H1 (cell line): ENCODE data around the gene UBR1. TPM values are rescaled to one million over a fixed set of nuclear protein-coding genes. Genes with fewer than 3 reads are reported as not detected.

Source experiments
- CTCF ChIA-PET: fragments of 300-600 bp; sonication (Branson Sonifier 250); formaldehyde crosslinking; loops from one replicate; lab custom pipeline; 2021; ENCODE audit not compliant: partially characterized antibody; lab: Charles Lee
- POLR2A ChIA-PET: fragments of 300-600 bp; sonication (Branson Sonifier 250); formaldehyde crosslinking; loops from one replicate; lab custom pipeline; 2021; ENCODE audit warnings: inconsistent platforms; ENCODE audit not compliant: partially characterized antibody; lab: Charles Lee
- DNase-seq, 2 experiments: peaks; one replicate each; pipeline versions ENCODE4 v3.0.0 to v3.0.0-alpha.2; 2010 to 2022; ENCODE audit warnings: low spot score in 2 of 2, low read depth in 1 of 2, mixed read lengths in 1 of 2
- FAIRE-seq: peaks from 2 replicates; lab custom pipeline; 2011; peaks lifted over from hg19 to GRCh38; lab: Jason Lieb, UNC
- H2AFZ ChIP-seq: 2 replicates; pipeline ENCODE4 v1.8.1; 2012; ENCODE audit warnings: low read length, inconsistent platforms
- H2AK5ac ChIP-seq: 2 replicates; pipeline ENCODE4 v1.6.1; 2013; ENCODE audit warnings: low read depth, low read length
- H2BK120ac ChIP-seq: replicated peaks from 2 replicates; pipeline ENCODE3; 2013; ENCODE audit warnings: low read depth, low read length, inconsistent platforms
- H2BK12ac ChIP-seq: 2 replicates; pipeline ENCODE4 v1.6.1; 2013; ENCODE audit warnings: low read depth, low read length
- H2BK15ac ChIP-seq: 2 replicates; pipeline ENCODE4 v1.6.1; 2013; ENCODE audit warnings: low read length
- H2BK20ac ChIP-seq: 2 replicates; pipeline ENCODE4 v1.6.1; 2013; ENCODE audit warnings: low read length
- H2BK5ac ChIP-seq: 2 replicates; pipeline ENCODE4 v1.6.1; 2013; ENCODE audit warnings: low read depth, low read length
- H3K14ac ChIP-seq: 2 replicates; pipeline ENCODE4 v1.6.1; 2013; ENCODE audit warnings: inconsistent platforms; ENCODE audit not compliant: insufficient read length
- H3K18ac ChIP-seq: 2 replicates; pipeline ENCODE4 v1.6.1; 2013; ENCODE audit warnings: low read length; ENCODE audit errors: extremely low read depth
- H3K23ac ChIP-seq: 2 replicates; pipeline ENCODE4 v1.6.1; 2013; ENCODE audit warnings: inconsistent platforms; ENCODE audit not compliant: insufficient read length
- H3K23me2 ChIP-seq: 2 replicates; pipeline ENCODE4 v1.6.1; 2013; ENCODE audit warnings: low read depth, low read length
- H3K27ac ChIP-seq: 2 replicates; pipeline ENCODE4 v1.6.1; 2011; ENCODE audit warnings: low read depth, low read length, inconsistent platforms
- H3K27me3 ChIP-seq, 4 experiments: replicated peaks in 1 of 4; 1 replicate in 1 of 4; 2 replicates in 3 of 4; pipeline versions ENCODE4 v1.6.1 to v1.8.1; 2011 to 2013; ENCODE audit warnings: low read length in 3 of 4, mild to moderate bottlenecking in 3 of 4, inconsistent platforms in 2 of 4, mixed read lengths in 2 of 4, moderate library complexity in 1 of 4; ENCODE audit not compliant: control insufficient read depth in 3 of 4, insufficient read depth in 3 of 4; ENCODE audit errors: extremely low read depth in 1 of 4
- H3K36me3 ChIP-seq, 4 experiments: 2 replicates each; pipeline versions ENCODE4 v1.6.1 to v1.8.1; 2011 to 2013; ENCODE audit warnings: mild to moderate bottlenecking in 4 of 4, low read length in 3 of 4, moderate library complexity in 2 of 4, control low read depth in 1 of 4, inconsistent platforms in 1 of 4; ENCODE audit not compliant: insufficient read depth in 4 of 4, control insufficient read depth in 2 of 4
- H3K4ac ChIP-seq: replicated peaks from 2 replicates; pipeline ENCODE3; 2013; ENCODE audit warnings: low read length, low read depth, mixed read lengths, inconsistent platforms; ENCODE audit not compliant: insufficient read length
- H3K4me1 ChIP-seq, 4 experiments: replicated peaks in 1 of 4; 1 replicate in 1 of 4; 2 replicates in 3 of 4; pipeline versions ENCODE4 v1.6.1 to v1.8.1; 2011 to 2013; ENCODE audit warnings: low read length in 3 of 4, inconsistent platforms in 2 of 4, mixed read lengths in 1 of 4; ENCODE audit not compliant: insufficient read depth in 4 of 4, control insufficient read depth in 3 of 4
- H3K4me2 ChIP-seq, 2 experiments: 2 replicates each; pipeline versions ENCODE4 v1.6.1 to v1.8.1; 2011 to 2013; ENCODE audit warnings: low read depth in 2 of 2, low read length in 2 of 2, control low read depth in 1 of 2, inconsistent platforms in 1 of 2, mild to moderate bottlenecking in 1 of 2; ENCODE audit not compliant: insufficient read depth in 1 of 2
- H3K4me3 ChIP-seq, 4 experiments: fragments of 200-600, 300-600 bp in 1 of 4; sonication (generic), shearing (Covaris generic), sonication (Bioruptor Twin) in 1 of 4; 2 replicates each; pipeline versions ENCODE4 v1.5.1 to v1.8.1; 2011 to 2016; ENCODE audit warnings: low read length in 4 of 4, low read depth in 3 of 4, control low read depth in 2 of 4, inconsistent platforms in 2 of 4, mild to moderate bottlenecking in 2 of 4, mixed read lengths in 1 of 4, moderate library complexity in 1 of 4; ENCODE audit not compliant: insufficient read depth in 2 of 4; ENCODE audit errors: extremely low read depth in 1 of 4
- H3K56ac ChIP-seq: replicated peaks from 2 replicates; pipeline ENCODE3; 2013; ENCODE audit warnings: low read depth, mild to moderate bottlenecking, mixed read lengths, low read length, inconsistent platforms; ENCODE audit not compliant: insufficient read length
- H3K79me1 ChIP-seq: 2 replicates; pipeline ENCODE4 v1.6.1; 2013; ENCODE audit warnings: low read depth, low read length, control low read depth
- H3K79me2 ChIP-seq, 2 experiments: 2 replicates each; pipeline versions ENCODE4 v1.6.1 to v1.8.1; 2012 to 2013; ENCODE audit warnings: low read length in 2 of 2, mild to moderate bottlenecking in 2 of 2, inconsistent platforms in 1 of 2; ENCODE audit not compliant: insufficient read depth in 2 of 2, control insufficient read depth in 1 of 2
- H3K9ac ChIP-seq, 4 experiments: replicated peaks in 1 of 4; 1 replicate in 1 of 4; 2 replicates in 3 of 4; pipeline versions ENCODE4 v1.6.1 to v1.8.1; 2011 to 2013; ENCODE audit warnings: low read depth in 3 of 4, low read length in 3 of 4, control low read depth in 2 of 4, mild to moderate bottlenecking in 2 of 4, moderate library complexity in 2 of 4, inconsistent platforms in 1 of 4; ENCODE audit errors: extremely low read depth in 1 of 4
- H3K9me3 ChIP-seq, 2 experiments: 2 replicates each; pipeline versions ENCODE4 v1.6.1 to v1.8.1; 2012 to 2013; ENCODE audit warnings: mild to moderate bottlenecking in 2 of 2, moderate library complexity in 2 of 2, control low read depth in 1 of 2, inconsistent platforms in 1 of 2, low read depth in 1 of 2, low read length in 1 of 2, mixed read lengths in 1 of 2; ENCODE audit not compliant: insufficient read depth in 2 of 2
- H4K20me1 ChIP-seq, 2 experiments: replicated peaks in 1 of 2; 2 replicates each; pipeline versions ENCODE3 to v1.8.1; 2011 to 2013; ENCODE audit warnings: inconsistent platforms in 2 of 2, low read length in 2 of 2, mild to moderate bottlenecking in 1 of 2; ENCODE audit not compliant: insufficient read depth in 2 of 2, control insufficient read depth in 1 of 2
- H4K5ac ChIP-seq: 2 replicates; pipeline ENCODE4 v1.6.1; 2013; ENCODE audit warnings: low read length, low read depth, mixed read lengths, inconsistent platforms; ENCODE audit not compliant: insufficient read length
- H4K8ac ChIP-seq: 2 replicates; pipeline ENCODE4 v1.8.0; 2013; ENCODE audit warnings: mild to moderate bottlenecking, moderate library complexity, low read length, inconsistent platforms; ENCODE audit not compliant: insufficient read depth; ENCODE audit errors: extremely low read depth
- H4K91ac ChIP-seq: replicated peaks from 2 replicates; pipeline ENCODE3; 2013; ENCODE audit warnings: low read length, mixed read lengths, inconsistent platforms; ENCODE audit not compliant: insufficient read length
- ATF2 ChIP-seq: IDR thresholded peaks from 2 replicates; pipeline ENCODE4 v1.6.1; 2012; ENCODE audit warnings: low read length, inconsistent platforms
- BCL11A ChIP-seq, 2 experiments: IDR thresholded peaks; one replicate each; pipeline ENCODE4 v1.6.1; 2011; ENCODE audit warnings: low read depth in 2 of 2, low read length in 2 of 2, mild to moderate bottlenecking in 2 of 2
- FOSL1 ChIP-seq: IDR thresholded peaks from 2 replicates; pipeline ENCODE4 v1.6.1; 2011; ENCODE audit warnings: mild to moderate bottlenecking, low read depth, low read length, moderate library complexity; ENCODE audit not compliant: insufficient read depth
- GABPA ChIP-seq: IDR thresholded peaks from 2 replicates; pipeline ENCODE4 v1.6.1; 2011; ENCODE audit warnings: mild to moderate bottlenecking, low read length, moderate library complexity, borderline replicate concordance; ENCODE audit not compliant: insufficient read depth
- JUND ChIP-seq: IDR thresholded peaks from 2 replicates; pipeline ENCODE4 v1.6.1; 2011; ENCODE audit warnings: mild to moderate bottlenecking, improper control_type of control experiment, low read length
- KDM1A ChIP-seq: fragments of 200-600, 300-600 bp; sonication (generic); IDR thresholded peaks from 2 replicates; pipeline ENCODE4 v1.7.1; 2016; ENCODE audit warnings: mild to moderate bottlenecking, low read length, borderline replicate concordance
- KDM5A ChIP-seq: fragments of 200-600 bp; IDR thresholded peaks from 2 replicates; pipeline ENCODE4 v1.7.1; 2012; ENCODE audit warnings: mild to moderate bottlenecking, low read length, inconsistent platforms, mixed read lengths
- RXRA ChIP-seq: IDR thresholded peaks from 2 replicates; pipeline ENCODE4 v1.6.1; 2011; ENCODE audit warnings: low read depth, mild to moderate bottlenecking, low read length, moderate library complexity; ENCODE audit not compliant: insufficient read depth
- SUZ12 ChIP-seq: fragments of 200-600 bp; sonication (generic); IDR thresholded peaks from 2 replicates; pipeline ENCODE4 v1.6.1; 2012; ENCODE audit warnings: mild to moderate bottlenecking, inconsistent platforms, low read length, moderate library complexity, mixed read lengths
- TCF12 ChIP-seq: IDR thresholded peaks from 2 replicates; pipeline ENCODE4 v1.6.1; 2011; ENCODE audit warnings: low read depth, mild to moderate bottlenecking, low read length
- YY1 ChIP-seq: IDR thresholded peaks from 2 replicates; pipeline ENCODE4 v1.6.1; 2011; ENCODE audit warnings: low read depth, mild to moderate bottlenecking, low read length
- polyA plus RNA-seq, 7 experiments: library from polyadenylated mRNA; depleted of rRNA in 3 of 7; stranded (reverse) in 5 of 7; unstranded in 2 of 7; fragments of >200 nt in 5 of 7; fragments of 200-250 nt in 2 of 7; gene quantifications; 1 replicate in 5 of 7; 2 replicates in 1 of 7; 4 replicates in 1 of 7; pipeline versions ENCODE4 v1.2.1 to v1.2.3, GENCODE V29; 2011 to 2013; ENCODE audit warnings: missing spikeins in 2 of 7, mixed read lengths in 2 of 7
- total RNA-seq: library from RNA; stranded (reverse); fragmentation: NEBNext Ultra II Directional; extraction: Animal tissue kit (Norgen Biotek cat#: 25700); gene quantifications from 2 replicates; pipeline ENCODE4 v1.2.1, GENCODE V29; 2021

UBR1 gene
- total and polyA plus RNA-seq, 2 of the 8 experiments (the other 6 are each of a cell fraction or from before 2014, with no cell fraction given), result 3.7 to 18.7 TPM

GRCh38 chr15:42955518-42955917 is 150.3 kb downstream of the UBR1 start:
- Histone ChIP-seq H2BK5ac (no peak overlapping the region), H3K36me3 (peaks cover 0 to 31% (median 15%) of the 10 kb centered on the region in 4 experiments; a peak in 6 of 8 replicates), H2BK120ac (no peak overlapping the region), H3K14ac (no peak overlapping the region), H4K5ac (no peak overlapping the region), H3K27me3 (no peaks in the 10 kb centered on the region), H3K4ac (no peak overlapping the region), H3K23me2 (no peaks in the 10 kb centered on the region), H4K20me1 (no peaks in the 10 kb centered on the region), H3K4me2 (no peak overlapping the region), H3K9me3 (no peaks in the 10 kb centered on the region), H3K18ac (no peak overlapping the region), H2BK12ac (no peak overlapping the region), H3K27ac (no peak overlapping the region), H3K56ac (no peak overlapping the region), H2BK15ac (no peak overlapping the region), H2AFZ (no peak overlapping the region), H2AK5ac (no peak overlapping the region), H2BK20ac (no peak overlapping the region), H3K4me3 (no peak overlapping the region), H3K79me2 (no peaks in the 10 kb centered on the region), H4K91ac (no peak overlapping the region), H3K79me1 (no peaks in the 10 kb centered on the region), H3K23ac (no peak overlapping the region), H3K4me1 (no peaks in the 10 kb centered on the region), H3K9ac (no peak overlapping the region), H4K8ac (no peak overlapping the region)
- ChIA-PET POLR2A (no interaction called here), CTCF (interaction anchor here (1.2 kb wide), 1 partner anchor 232 kb away, joined by 3 read pairs; no protein-coding TSS in a partner anchor)
- DNase-seq (no peak), FAIRE-seq (no peak)
- TF ChIP-seq SUZ12 (no peak), JUND (no peak), ATF2 (no peak), BCL11A (IDR thresholded peaks at IDR 0.05; ENCODE audit: low read depth in 2 of 2, low read length in 2 of 2) (no peak), KDM5A (no peak), GABPA (no peak), TCF12 (no peak), RXRA (no peak), KDM1A (no peak), YY1 (no peak), FOSL1 (no peak)
